K562 (cell line): ENCODE measurements around the gene LYVE1. TPM values are rescaled to one million over a fixed set of nuclear protein-coding genes. Genes with fewer than 3 reads are reported as not detected.
A peak's percentile ranks its signal among the peaks of the same experiment; 100 is the strongest.

Experiments used
- ATAC-seq: fragments of 200-7000 bp; cut with Tn5 transposase; 3 replicates; pipeline ENCODE4 v1.9.1; 2020; ENCODE audit warnings: moderate library complexity
- BruUV-seq: library from RNA; stranded (reverse); fragments of 400-500 nt; replicated peaks from 2 replicates; lab custom pipeline; 2021; lab: Mats Ljungman, UMichigan
- CTCF ChIA-PET: fragments of 300-600 bp; formaldehyde crosslinking; extraction: SDS; loops from one replicate; lab custom pipeline; 2021; ENCODE audit warnings: low intra/inter-chr PET ratio; lab: Yijun Ruan, JAX
- POLR2A ChIA-PET: fragments of 300-600, 350-650 bp; sonication (Branson Sonifier 250); formaldehyde crosslinking; extraction: SDS; loops from one replicate; lab custom pipeline; 2021; ENCODE audit warnings: antibody characterized with exemption, inconsistent platforms; lab: Yijun Ruan, JAX
- DNase-seq, 4 experiments: peaks; one replicate each; pipeline versions ENCODE4 v3.0.0 to v3.0.0-alpha.2; 2011 to 2018; ENCODE audit warnings: low spot score in 3 of 4, mixed read lengths in 3 of 4; ENCODE audit errors: extremely low read depth in 1 of 4
- FAIRE-seq: peaks from 2 replicates; lab custom pipeline; 2011; peaks lifted over from hg19 to GRCh38; lab: Jason Lieb, UNC
- H2AFZ ChIP-seq: 2 replicates; pipeline ENCODE4 v1.6.0; 2011; ENCODE audit warnings: low read depth, low read length, control low read depth, inconsistent platforms
- H3K27ac ChIP-seq: fragments of 200-600 bp; 3 replicates; pipeline ENCODE4 v1.8.0; 2011; ENCODE audit warnings: low read depth, mild to moderate bottlenecking, control low read depth, inconsistent platforms, low read length, moderate library complexity, mixed read lengths; ENCODE audit errors: extremely low read depth
- H3K27me3 ChIP-seq, 2 experiments: fragments of 300-600 bp in 1 of 2; 2 replicates in 1 of 2; 3 replicates in 1 of 2; pipeline versions ENCODE4 v1.6.0 to v1.8.0; 2011; ENCODE audit warnings: inconsistent platforms in 2 of 2, low read length in 2 of 2, mild to moderate bottlenecking in 1 of 2, mixed read lengths in 1 of 2, moderate library complexity in 1 of 2; ENCODE audit not compliant: control insufficient read depth in 2 of 2, insufficient read depth in 2 of 2
- H3K36me3 ChIP-seq: fragments of 300-600 bp; 3 replicates; pipeline ENCODE4 v1.8.0; 2011; ENCODE audit warnings: mild to moderate bottlenecking, low read length, inconsistent platforms; ENCODE audit not compliant: control insufficient read depth, insufficient read depth
- H3K4me1 ChIP-seq, 2 experiments: fragments of 200-600 bp in 1 of 2; replicated peaks in 1 of 2; 2 replicates in 1 of 2; 3 replicates in 1 of 2; pipeline versions ENCODE4 v1.5.1 to v1.8.0; 2011; ENCODE audit warnings: inconsistent platforms in 2 of 2, low read length in 2 of 2, mild to moderate bottlenecking in 1 of 2, mixed read lengths in 1 of 2, moderate library complexity in 1 of 2; ENCODE audit not compliant: control insufficient read depth in 2 of 2, insufficient read depth in 2 of 2
- H3K4me2 ChIP-seq: 2 replicates; pipeline ENCODE4 v1.6.1; 2011; ENCODE audit warnings: low read length, control low read depth, inconsistent platforms, mixed read lengths; ENCODE audit not compliant: insufficient read depth
- H3K4me3 ChIP-seq: fragments of 200-600 bp; sonication (generic), shearing (Covaris generic); 2 replicates; pipeline ENCODE4 v1.5.1; 2016; ENCODE audit warnings: control low read depth, inconsistent platforms
- H3K79me2 ChIP-seq: fragments of 200-600 bp; 3 replicates; pipeline ENCODE4 v1.8.0; 2011; ENCODE audit warnings: low read length, inconsistent platforms; ENCODE audit not compliant: control insufficient read depth, insufficient read depth
- H3K9ac ChIP-seq, 2 experiments: 2 replicates each; pipeline versions ENCODE4 v1.6.0 to v1.6.1; 2011; ENCODE audit warnings: low read depth in 2 of 2, low read length in 2 of 2, control low read depth in 1 of 2, inconsistent platforms in 1 of 2, mild to moderate bottlenecking in 1 of 2, mixed read lengths in 1 of 2; ENCODE audit not compliant: insufficient read depth in 1 of 2
- H3K9me1 ChIP-seq: one replicate; pipeline ENCODE4 v1.6.0; 2011; ENCODE audit warnings: inconsistent platforms, mild to moderate bottlenecking, low read length, moderate library complexity; ENCODE audit not compliant: control insufficient read depth, insufficient read depth
- H3K9me3 ChIP-seq: replicated peaks from 2 replicates; pipeline ENCODE4 v1.5.1; 2011; ENCODE audit warnings: low read depth, low read length, inconsistent platforms; ENCODE audit not compliant: control insufficient read depth, insufficient read depth
- H4K20me1 ChIP-seq: replicated peaks from 2 replicates; pipeline ENCODE4 v1.6.1; 2011; ENCODE audit warnings: low read length, inconsistent platforms, mixed read lengths; ENCODE audit not compliant: control insufficient read depth, insufficient read depth
- CAMTA2 ChIP-seq: fragments of 250-450 bp; sonication (Bioruptor Pico); conservative IDR thresholded peaks from 2 replicates; pipeline ENCODE4 v1.5.1; 2022
- DPF2 ChIP-seq: fragments of 450-650 bp; IDR thresholded peaks from 2 replicates; pipeline ENCODE4 v1.6.1; 2016
- GATAD2B ChIP-seq: fragments of 450-650 bp; IDR thresholded peaks from 2 replicates; pipeline ENCODE4 v1.6.1; 2017; ENCODE audit warnings: mild to moderate bottlenecking, borderline replicate concordance
- GTF3C2 ChIP-seq: IDR thresholded peaks from 3 replicates; pipeline ENCODE4 v1.6.1; 2011; ENCODE audit warnings: borderline replicate concordance, mild to moderate bottlenecking, moderate library complexity; ENCODE audit not compliant: insufficient read length; ENCODE audit errors: extremely low read depth
- IFI16 ChIP-seq: fragments of 250-450 bp; sonication (Bioruptor Pico); IDR thresholded peaks from 2 replicates; pipeline ENCODE4 v2.1.2; 2022; ENCODE audit warnings: mild to moderate bottlenecking, inconsistent platforms
- JUNB ChIP-seq: fragments of 450-650 bp; formaldehyde crosslinking; conservative IDR thresholded peaks from 2 replicates; pipeline ENCODE4 v1.4.0; 2020; ENCODE audit warnings: mild to moderate bottlenecking
- JUND ChIP-seq, 2 experiments: IDR thresholded peaks; 2 replicates in 1 of 2; 3 replicates in 1 of 2; pipeline ENCODE4 v1.6.1; 2011; ENCODE audit warnings: borderline replicate concordance in 2 of 2, low read depth in 2 of 2, low read length in 2 of 2, improper control_type of control experiment in 1 of 2, missing biosample characterization in 1 of 2, missing genetic modification characterization in 1 of 2, missing genetic modification reagents in 1 of 2
- PHB2 ChIP-seq: fragments of 450-650 bp; IDR thresholded peaks from 2 replicates; pipeline ENCODE4 v1.6.1; 2017; ENCODE audit warnings: low read depth
- RAD21 ChIP-seq, 2 experiments: fragments of 250-450 bp in 1 of 2; fragments of 450-650 bp in 1 of 2; sonication (Bioruptor Pico) in 1 of 2; formaldehyde crosslinking in 1 of 2; IDR thresholded peaks in 1 of 2; conservative IDR thresholded peaks in 1 of 2; 2 replicates each; pipeline versions ENCODE4 v1.4.0 to v1.8.0; 2020 to 2022; ENCODE audit warnings: mild to moderate bottlenecking in 2 of 2, moderate library complexity in 1 of 2
- RFX7 ChIP-seq: fragments of 250-450 bp; sonication (Bioruptor Pico); IDR thresholded peaks from 2 replicates; pipeline ENCODE4 v1.5.1; 2021; ENCODE audit warnings: mild to moderate bottlenecking
- SREBF1 ChIP-seq: fragments of 150-350 bp; IDR thresholded peaks from 2 replicates; pipeline ENCODE4 v1.6.1; 2014; ENCODE audit warnings: antibody characterized with exemption, low read depth, low read length, borderline replicate concordance
- ZBTB9 ChIP-seq: fragments of 450-650 bp; formaldehyde crosslinking; IDR thresholded peaks from 2 replicates; pipeline ENCODE4 v1.4.0; 2020; ENCODE audit warnings: mild to moderate bottlenecking, moderate library complexity
- ZNF23 ChIP-seq: fragments of 250-450 bp; sonication (Bioruptor Pico); IDR thresholded peaks from 2 replicates; pipeline ENCODE4 v1.4.0; 2020; ENCODE audit warnings: mild to moderate bottlenecking
- ZNF239 ChIP-seq: fragments of 250-450 bp; sonication (Bioruptor Pico); IDR thresholded peaks from 2 replicates; pipeline ENCODE4 v1.4.0; 2020; ENCODE audit warnings: mild to moderate bottlenecking
- ZNF583 ChIP-seq: fragments of 250-450 bp; sonication (Bioruptor Pico); IDR thresholded peaks from 2 replicates; pipeline ENCODE4 v1.4.0; 2020
- ZNF584 ChIP-seq: fragments of 200-800 bp; sonication (Bioruptor generic); IDR thresholded peaks from 2 replicates; pipeline ENCODE4 v1.6.1; 2016; ENCODE audit warnings: low read depth, mild to moderate bottlenecking, missing genetic modification characterization, missing compliant biosample characterization
- ZSCAN32 ChIP-seq: fragments of 450-650 bp; formaldehyde crosslinking; IDR thresholded peaks from 2 replicates; pipeline ENCODE4 v1.4.0; 2020; ENCODE audit warnings: mild to moderate bottlenecking, moderate library complexity
- WGBS: fragments of 100-300 bp; shearing (Covaris generic); methylation state at CpG from one replicate; pipeline ENCODE4 v1.1.6; 2016; ENCODE audit warnings: low coverage, mixed read lengths; ENCODE audit not compliant: insufficient coverage; ENCODE audit errors: missing lambda C conversion rate; 5-methylcytosine and 5-hydroxymethylcytosine counted together
- in situ Hi-C: fragments of 300-500 bp; cut with MboI; formaldehyde crosslinking; loops from 4 replicates; pipeline ENCODE4 v1.15.0; 2018; ENCODE audit warnings: inconsistent platforms, mixed read lengths
- intact Hi-C: fragments of 100-400 bp; cut with micrococcal nuclease; formaldehyde crosslinking; loops from 2 replicates; pipeline ENCODE4 v1.14.2; 2022
- polyA plus RNA-seq, 8 experiments: library from polyadenylated mRNA; depleted of rRNA in 4 of 8; stranded (reverse) in 5 of 8; unstranded in 3 of 8; fragments of >200 nt; fragmentation: Nextera tagmentation in 2 of 8; fragmentation: Illumina TruSeq in 1 of 8; extraction: Ambion mirVana in 2 of 8; extraction: Trizol in 1 of 8; gene quantifications; 2 replicates each; pipeline versions ENCODE4 v1.2.1 to v1.2.3, GENCODE V29; 2011 to 2014; ENCODE audit warnings: inconsistent platforms in 1 of 8, missing spikeins in 1 of 8
- total RNA-seq, 7 experiments: library from RNA; depleted of rRNA in 6 of 7; stranded (reverse); fragments of >200 nt in 6 of 7; fragmentation: Illumina TruSeq in 2 of 7; extraction: Trizol in 2 of 7; gene quantifications; 2 replicates each; pipeline versions ENCODE4 v1.2.1 to v1.2.3, GENCODE V29; 2011 to 2021; ENCODE audit warnings: low replicate concordance in 1 of 7

LYVE1 gene
- total and polyA plus RNA-seq, 9 of the 15 experiments (the other 6 are each of a cell fraction or from before 2014, with no cell fraction given) = 0.06 to 1.1 (median 0.14) TPM; not detected in 1

- POLR2A ChIA-PET = interaction anchor here (1.7 kb wide), 1 partner anchor 9 kb away, joined by 4 read pairs; no protein-coding TSS in a partner anchor
- no peak for FAIRE-seq
- 0 out of 2 replicates have a peak, but pooled peaks have one; percentile 42 for TF ChIP-seq ZNF583 (CRISPR knock-in tag)
- no peak for TF ChIP-seq GTF3C2
- 0 out of 2 replicates have a peak, but pooled peaks have one; percentile 24 for TF ChIP-seq ZNF239
- peak; percentile 80 for TF ChIP-seq ZSCAN32 (CRISPR knock-in tag)
- TF ChIP-seq RAD21 (CRISPR knock-in tag; conservative IDR thresholded peaks at IDR 0.05 in 1 of 2, IDR thresholded peaks at IDR 0.05 in 1 of 2) = peak in 1 of 2 experiments; percentile 19; a peak in 1 of 4 replicates
- 0 out of 2 replicates have a peak, but pooled peaks have one; percentile 35 for TF ChIP-seq JUNB (CRISPR knock-in tag)
- no peak for TF ChIP-seq CAMTA2 (CRISPR knock-in tag)
- no peak for TF ChIP-seq SREBF1
- TF ChIP-seq RFX7 (CRISPR knock-in tag) = no peak
- peak; percentile 73 for TF ChIP-seq JUND (IDR thresholded peaks at IDR 0.05; ENCODE audit: borderline replicate concordance, low read depth, low read length)
- peak; percentile 61; the same call in 1 of the 3 replicates for TF ChIP-seq JUND (tag; IDR thresholded peaks at IDR 0.05; ENCODE audit: borderline replicate concordance, low read depth, low read length)
- TF ChIP-seq IFI16 (CRISPR knock-in tag) = no peak
- TF ChIP-seq GATAD2B = no peak
- TF ChIP-seq ZNF584 (CRISPR knock-in tag) = peak; percentile 72; the same call in 1 of the 2 replicates
- no peak for TF ChIP-seq PHB2
- 0 out of 2 replicates have a peak, but pooled peaks have one; percentile 11 for TF ChIP-seq ZNF23 (CRISPR knock-in tag)
- TF ChIP-seq DPF2 = 0 out of 2 replicates have a peak, but pooled peaks have one; percentile 20
- 0 out of 2 replicates have a peak, but pooled peaks have one; percentile 48 for TF ChIP-seq ZBTB9 (CRISPR knock-in tag)
Measured at GRCh38 chr11:10597877-10598351, 29.4 kb upstream of the LYVE1 start.

More at GRCh38 chr11:10597877-10598351, 29.4 kb upstream of the LYVE1 start:
- Histone ChIP-seq H3K79me2 (no peaks in the 10 kb centered on the region), H3K4me2 (0 out of 2 replicates have a peak overlapping the region, but pooled peaks have one; percentile 19), H3K27ac (0 out of 3 replicates have a peak overlapping the region, but pooled peaks have one; percentile 16), H3K4me1 (peaks cover 3 to 9% of the 10 kb centered on the region in 2 experiments; a peak in 4 of 5 replicates), H3K27me3 (no peaks in the 10 kb centered on the region), H2AFZ (peak overlapping the region; percentile 56; the same call in 1 of the 2 replicates), H3K9me1 (no peaks in the 10 kb centered on the region), H3K9me3 (no peaks in the 10 kb centered on the region), H3K9ac (no peak overlapping the region), H3K4me3 (no peak overlapping the region), H3K36me3 (no peaks in the 10 kb centered on the region), H4K20me1 (no peaks in the 10 kb centered on the region)
- in situ Hi-C loops (no loop called here), intact Hi-C loops (no loop called here)
- BruUV-seq = no TSS peak
- CTCF ChIA-PET = no interaction called here
- 6% methylated on average over 2 of the region's 2 CpGs for WGBS
- ATAC-seq = peak; percentile 49
- DNase-seq = peak in 1 of 4 experiments; percentile 17
